H4 (cell line): Measurements from ENCODE around the gene PPCDC. TPM values are rescaled to one million over a fixed set of nuclear protein-coding genes. Genes with fewer than 3 reads are reported as not detected.

Experiments used
- total RNA-seq: library from RNA; depleted of rRNA; stranded (reverse); fragments of >200 nt; shearing (Covaris generic); gene quantifications from 2 replicates; pipeline ENCODE4 v1.2.3, GENCODE V29; 2014; rRNA removed

Gene PPCDC
- total RNA-seq, 1 experiment from 2014 or later: 11.6 TPM

Other genes with a start within 250 kb of the PPCDC start
- gene CSK, start 241.5 kb upstream of the PPCDC start, total RNA-seq: 21.7 and 22.7 TPM in 2 replicates
- 0.10 TPM in 1 of 2 replicates, not detected in the other for gene LMAN1L, start 210.8 kb upstream of the PPCDC start, total RNA-seq
- not detected in 2 replicates for gene CPLX3, start 197.0 kb upstream of the PPCDC start, total RNA-seq
- 18.2 and 19.7 TPM in 2 replicates for gene ULK3, start 180.4 kb upstream of the PPCDC start, total RNA-seq
- gene SCAMP2, start 150.2 kb upstream of the PPCDC start, total RNA-seq: 14.3 and 21.3 TPM in 2 replicates
- 91.1 and 101 TPM in 2 replicates for gene MPI, start 133.5 kb upstream of the PPCDC start, total RNA-seq
- 28.4 and 46.5 TPM in 2 replicates for gene FAM219B, start 116.7 kb upstream of the PPCDC start, total RNA-seq
- gene COX5A, start 85.5 kb upstream of the PPCDC start, total RNA-seq: 160 and 163 TPM in 2 replicates
- 0.12 TPM in 1 of 2 replicates, not detected in the other for gene RPP25, start 66.8 kb upstream of the PPCDC start, total RNA-seq
- gene SCAMP5, start 28.0 kb upstream of the PPCDC start, total RNA-seq: 1.9 and 3.6 TPM in 2 replicates
- gene C15orf39, start 178.3 kb downstream of the PPCDC start, total RNA-seq: 9.2 and 10.8 TPM in 2 replicates
- gene GOLGA6C, start 234.7 kb downstream of the PPCDC start, total RNA-seq: not detected in 2 replicates